RPMI8226 (cell line): ENCODE results near the gene CASP8AP2.
"Not testable (repeated sequence)": the region's sequence is repeated elsewhere in the genome, so short reads cannot be mapped to it uniquely, and the experiment has no call there.

ENCODE experiments used
- DNase-seq: peaks from one replicate; pipeline ENCODE4 v3.0.0-alpha.2; 2015

CASP8AP2 gene

DNA sequence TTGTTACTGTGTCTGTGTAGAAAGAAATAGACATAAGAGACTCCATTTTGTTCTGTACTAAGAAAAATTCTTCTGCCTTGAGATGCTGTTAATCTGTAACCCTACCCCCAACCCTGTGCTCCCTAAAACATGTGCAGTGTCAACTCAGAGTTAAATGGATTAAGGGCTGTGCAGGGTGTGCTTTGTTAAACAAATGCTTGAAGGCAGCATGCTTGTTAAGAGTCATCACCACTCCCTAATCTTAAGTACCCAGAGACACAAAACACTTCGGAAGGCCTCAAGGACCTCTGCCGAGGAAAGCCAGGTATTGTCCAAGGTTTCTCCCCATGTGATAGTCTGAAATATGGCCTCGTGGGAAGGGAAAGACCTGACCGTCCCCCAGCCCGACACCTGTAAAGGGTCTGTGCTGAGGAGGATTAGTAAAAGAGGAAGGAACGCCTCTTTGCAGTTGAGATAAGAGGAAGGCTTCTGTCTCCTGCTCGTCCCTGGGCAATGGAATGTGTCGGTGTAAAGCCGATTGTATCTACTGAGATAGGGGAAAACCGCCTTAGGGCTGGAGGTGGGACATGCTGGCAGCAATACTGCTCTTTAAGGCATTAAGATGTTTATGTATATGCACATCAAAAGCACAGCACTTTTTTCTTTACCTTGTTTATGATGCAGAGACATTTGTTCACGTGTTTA lies 61.3 kb downstream of the CASP8AP2 start:
- not testable (repeated sequence) for DNase-seq

DNA sequence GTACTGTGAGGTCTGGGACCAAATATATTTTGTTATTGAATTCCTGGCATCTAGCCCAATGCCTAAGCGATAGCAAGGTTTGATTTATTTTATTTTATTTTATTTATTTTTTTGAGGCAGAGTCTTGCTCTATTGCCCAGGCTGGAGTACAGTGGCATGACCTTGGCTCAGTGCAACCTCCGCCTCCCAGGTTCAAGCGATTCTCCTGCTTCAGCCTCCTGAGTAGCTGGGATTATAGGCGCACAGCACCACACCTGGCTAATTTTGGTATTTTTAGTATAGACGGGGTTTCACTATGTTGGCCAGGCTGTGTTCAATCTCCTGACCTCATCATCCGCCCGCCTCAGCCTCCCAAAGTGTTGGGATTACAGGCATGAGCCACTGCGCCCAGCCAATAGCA lies 62.9 kb downstream of the CASP8AP2 start:
- not testable (repeated sequence) for DNase-seq

DNA sequence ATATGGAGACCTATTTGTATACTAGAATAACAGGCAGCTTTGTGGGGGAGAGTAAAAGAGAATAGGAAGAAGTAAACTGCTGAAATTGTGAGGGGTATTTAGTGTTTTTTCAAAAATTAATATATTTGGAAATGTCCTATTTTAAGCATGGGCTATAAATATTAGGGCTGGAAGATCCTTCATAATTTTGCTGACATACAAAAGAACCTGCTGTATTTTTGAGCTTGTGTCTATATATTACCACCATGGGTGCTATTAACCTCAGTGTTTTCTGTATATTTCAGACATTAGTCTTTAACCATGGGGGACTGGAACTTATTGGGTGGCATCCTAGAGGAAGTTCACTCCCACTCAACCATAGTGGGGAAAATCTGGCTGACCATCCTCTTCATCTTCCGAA lies 64.5 kb downstream of the CASP8AP2 start, which contains the start of gene GJA10:
Gene GJA10 (plus strand): TSS at position 301 of the 400 bp plus-strand sequence. CDS start 0 bp downstream, at position 301.
- DNase-seq, result no peak

DNA sequence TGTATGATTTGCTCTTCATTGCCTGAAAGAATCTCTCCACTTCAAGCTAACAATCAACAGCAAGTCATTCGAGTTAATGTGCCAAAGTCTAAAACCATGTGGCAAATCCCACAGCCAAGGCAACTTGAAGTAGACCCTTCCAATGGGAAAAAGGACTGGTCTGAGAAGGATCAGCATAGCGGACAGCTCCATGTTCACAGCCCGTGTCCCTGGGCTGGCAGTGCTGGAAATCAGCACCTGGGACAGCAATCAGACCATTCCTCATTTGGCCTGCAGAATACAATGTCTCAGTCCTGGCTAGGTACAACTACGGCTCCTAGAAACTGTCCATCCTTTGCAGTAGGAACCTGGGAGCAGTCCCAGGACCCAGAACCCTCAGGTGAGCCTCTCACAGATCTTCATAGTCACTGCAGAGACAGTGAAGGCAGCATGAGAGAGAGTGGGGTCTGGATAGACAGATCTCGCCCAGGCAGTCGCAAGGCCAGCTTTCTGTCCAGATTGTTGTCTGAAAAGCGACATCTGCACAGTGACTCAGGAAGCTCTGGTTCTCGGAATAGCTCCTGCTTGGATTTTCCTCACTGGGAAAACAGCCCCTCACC lies 65.7 kb downstream of the CASP8AP2 start:
- DNase-seq, result no peak

DNA sequence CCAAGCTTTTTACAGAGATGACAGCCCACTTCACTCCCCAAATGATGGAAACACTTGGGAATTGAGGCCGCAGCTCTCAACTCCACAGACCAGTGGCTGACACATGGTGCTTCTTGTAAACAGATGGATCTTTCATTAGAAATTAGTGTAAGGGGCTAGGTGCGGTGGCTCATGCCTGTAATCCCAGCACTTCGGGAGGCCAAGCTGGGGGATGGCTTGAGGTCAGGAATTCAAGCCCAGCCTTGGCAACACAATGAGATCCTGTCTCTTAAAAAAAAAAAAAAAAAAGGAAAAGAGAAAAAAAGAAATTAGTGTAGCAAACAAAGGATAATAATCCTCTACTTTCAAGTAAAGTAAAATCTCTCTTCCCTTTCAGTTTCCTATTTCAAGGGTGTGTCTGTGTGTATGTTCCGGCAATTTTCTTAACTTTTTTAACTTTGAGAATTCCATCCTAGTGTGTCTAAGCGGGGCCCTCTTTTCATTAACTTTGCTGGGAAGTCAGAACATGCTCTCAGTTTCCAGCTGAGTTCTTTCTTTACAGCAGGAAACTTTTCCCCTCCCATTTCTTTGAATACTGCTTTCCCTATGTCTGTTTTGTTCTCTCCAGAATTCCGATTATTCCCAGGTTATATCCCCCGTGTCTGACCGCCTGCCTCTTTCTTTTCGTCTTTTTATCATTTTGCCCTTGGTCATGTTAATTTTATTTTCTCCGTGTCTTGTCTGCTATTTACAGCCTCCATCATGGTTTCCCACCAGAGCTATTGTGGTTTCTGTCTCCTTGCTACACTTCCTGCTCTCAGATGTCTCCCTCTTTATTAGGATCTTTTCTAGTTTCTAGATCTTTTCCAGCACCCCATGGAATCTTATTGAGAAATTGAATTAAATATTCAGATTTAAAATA lies 80.6 kb downstream of the CASP8AP2 start:
- DNase-seq, result not testable (repeated sequence)

DNA sequence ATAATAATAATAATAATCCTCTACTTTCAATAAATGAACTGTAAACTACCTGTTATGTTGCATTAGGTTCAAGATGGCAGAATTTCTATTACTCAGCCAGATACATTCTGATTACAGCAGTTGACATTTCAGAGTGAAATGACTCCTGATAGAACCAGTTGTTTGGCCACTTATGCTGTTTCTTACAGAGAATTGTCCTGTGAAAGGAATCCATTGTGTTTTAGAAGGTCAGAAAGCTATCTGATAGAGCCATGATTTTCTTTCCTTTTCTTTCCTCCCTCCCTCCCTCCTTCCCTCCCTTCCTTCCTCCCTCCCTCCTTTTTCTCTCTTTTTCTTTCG lies 81.2 kb downstream of the CASP8AP2 start:
- no peak for DNase-seq

DNA sequence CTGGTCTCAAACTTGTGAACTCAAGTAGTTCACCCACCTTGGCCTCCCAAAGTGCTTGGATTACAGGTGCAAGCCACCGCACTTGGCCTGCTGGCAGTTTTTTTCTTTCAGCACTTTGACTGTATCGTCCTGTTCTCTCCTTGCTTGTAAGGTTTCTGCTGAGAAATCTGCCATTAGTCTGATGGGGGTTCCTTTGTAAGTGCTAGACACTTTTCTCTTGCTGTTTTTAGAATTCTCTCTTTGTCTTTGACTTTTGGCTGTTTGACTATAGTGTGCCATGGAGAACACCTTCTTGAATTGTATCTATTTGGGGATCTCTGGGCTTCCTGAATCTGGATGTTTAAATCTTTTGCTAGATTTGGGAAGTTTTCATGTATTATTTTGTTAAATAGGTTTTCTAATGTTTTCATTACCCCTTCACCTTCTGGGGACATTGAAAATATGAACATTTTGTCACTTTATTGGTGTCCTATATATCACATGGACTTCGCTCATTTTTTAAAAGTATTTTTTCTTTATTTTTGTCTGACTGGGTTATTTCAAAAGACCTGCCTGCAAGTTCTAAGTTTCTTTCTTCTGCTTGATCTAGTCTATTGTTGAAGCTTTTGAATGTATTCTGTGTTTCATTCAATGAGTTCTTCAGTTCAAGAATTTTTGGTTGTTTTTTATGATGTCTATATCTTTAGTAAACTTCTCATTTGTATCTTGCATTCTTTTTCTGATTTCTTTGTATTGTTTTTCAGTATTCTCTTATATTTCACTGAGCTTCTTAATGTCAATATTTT lies 86.6 kb downstream of the CASP8AP2 start:
- no peak for DNase-seq

DNA sequence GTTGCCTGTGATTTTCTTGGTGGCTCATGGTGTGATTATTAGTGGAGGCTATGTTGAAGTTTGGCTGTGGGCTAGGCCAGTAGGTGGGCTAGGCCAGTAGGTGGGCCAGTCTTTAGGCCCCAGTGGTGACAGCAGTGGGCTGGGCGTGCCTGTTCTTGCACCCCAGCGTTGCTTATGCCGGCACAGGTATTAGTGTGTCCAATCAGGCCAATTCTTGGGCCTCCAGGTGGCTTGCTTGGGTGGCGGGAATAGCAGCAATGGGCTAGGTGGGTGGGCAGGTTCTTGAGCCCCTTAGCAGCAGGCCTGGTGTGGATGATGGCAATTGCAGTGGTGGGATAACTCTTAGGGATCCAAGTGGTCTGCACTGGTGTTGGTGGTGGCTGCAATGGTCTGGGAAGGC lies 87.5 kb downstream of the CASP8AP2 start:
- DNase-seq, result no peak

DNA sequence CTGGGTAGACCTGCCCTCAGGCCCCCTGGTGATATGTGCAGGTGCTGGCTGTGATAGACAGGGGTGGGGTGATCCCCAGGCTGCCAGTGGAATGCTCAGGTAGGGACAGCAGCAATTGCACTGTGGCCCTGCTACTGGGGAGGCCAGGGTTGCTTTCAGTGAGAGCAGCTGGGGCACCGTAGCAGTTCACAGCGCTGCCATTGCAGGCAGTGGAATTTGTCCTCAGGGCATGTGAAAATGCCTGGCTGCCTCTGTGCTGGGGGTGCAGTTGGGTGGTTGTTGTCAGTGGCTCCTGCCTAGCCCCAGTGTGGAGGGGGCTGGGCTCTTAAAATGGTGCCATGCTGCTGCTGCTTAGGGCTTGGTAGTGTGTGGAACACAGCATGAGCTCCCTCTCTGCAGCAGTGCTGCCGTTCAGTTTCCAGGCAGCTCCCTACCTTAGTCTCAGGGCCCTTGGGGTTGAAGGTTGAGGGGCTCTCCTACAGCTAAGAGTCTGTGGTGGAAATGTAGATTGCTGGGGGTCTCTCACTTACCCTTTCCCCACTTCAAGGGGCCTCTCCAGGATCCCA lies 88.2 kb downstream of the CASP8AP2 start:
- DNase-seq, result no peak
